HCT116 (cell line): ENCODE results near the gene EVC.

Source experiments
- CTCF ChIP-seq, 3 experiments: fragments of 200-600 bp in 1 of 3; sonication (generic) in 1 of 3; IDR thresholded peaks in 2 of 3; conservative IDR thresholded peaks in 1 of 3; 2 replicates each; pipeline ENCODE4 v1.5.1; 2012 to 2017; ENCODE audit warnings: low read depth in 2 of 3, low read length in 2 of 3, antibody characterized with exemption in 1 of 3, borderline replicate concordance in 1 of 3, control low read depth in 1 of 3, mild to moderate bottlenecking in 1 of 3, mixed read lengths in 1 of 3, mixed run types in 1 of 3, moderate library complexity in 1 of 3; ENCODE audit not compliant: insufficient read depth in 1 of 3
- POLR2AphosphoS5 ChIP-seq: IDR thresholded peaks from 2 replicates; pipeline ENCODE4 v1.6.1; 2011; ENCODE audit warnings: mild to moderate bottlenecking, low read depth, low read length, moderate library complexity
- SP1 ChIP-seq: IDR thresholded peaks from 2 replicates; pipeline ENCODE4 v1.6.1; 2012; ENCODE audit warnings: low read depth

- no peak for TF ChIP-seq SP1
- TF ChIP-seq CTCF (IDR thresholded peaks at IDR 0.05 in 2 of 3, conservative IDR thresholded peaks at IDR 0.05 in 1 of 3; ENCODE audit: borderline replicate concordance in 1 of 3, insufficient read depth in 1 of 3, low read depth in 2 of 3, low read length in 2 of 3), result no peak
- TF ChIP-seq POLR2AphosphoS5, result no peak
Observed at GRCh38 chr4:5662555-5662954, 48.4 kb upstream of the EVC start.
